DMS153 treated with DMSO at 0.1 percent for 48 hours (cell line): ENCODE results near the gene TRERF1.
A peak's percentile ranks its signal among the peaks of the same experiment; 100 is the strongest.
"Not testable (repeated sequence)": the region's sequence is repeated elsewhere in the genome, so short reads cannot be mapped to it uniquely, and the experiment has no call there.

ENCODE experiments used
- DNase-seq: peaks from one replicate; lab custom pipeline; 2025; ENCODE audit not compliant: unreplicated experiment; lab: John Stamatoyannopoulos, UW

TRERF1 gene

GRCh38 chr6:42229506-42230119 is 222.1 kb downstream of the TRERF1 start:
- DNase-seq: no peak

DNA sequence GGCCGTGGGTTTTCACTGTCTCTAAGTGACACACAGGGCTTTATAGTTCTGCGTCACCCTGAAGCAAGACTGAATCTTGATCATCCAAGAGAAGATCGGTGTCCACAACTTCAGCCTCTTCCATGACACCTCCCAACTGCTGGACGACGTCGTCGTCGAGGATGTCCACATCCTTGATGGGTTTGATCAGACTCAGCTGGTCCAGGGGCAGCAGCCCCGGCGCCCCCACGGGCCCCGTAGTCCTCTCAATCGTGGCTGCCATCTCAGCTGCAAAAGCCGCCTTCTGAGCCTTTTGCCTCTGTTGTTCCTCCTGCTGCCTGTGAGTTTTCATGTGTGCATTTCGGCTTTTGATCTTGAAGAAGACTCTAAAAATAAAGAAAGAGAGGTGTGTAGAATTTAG is 223.4 kb downstream of the TRERF1 start:
- no peak for DNase-seq

- DNase-seq: no peak
These were observed 224.4 kb downstream of the TRERF1 start for GRCh38 chr6:42227173-42227850.

DNA sequence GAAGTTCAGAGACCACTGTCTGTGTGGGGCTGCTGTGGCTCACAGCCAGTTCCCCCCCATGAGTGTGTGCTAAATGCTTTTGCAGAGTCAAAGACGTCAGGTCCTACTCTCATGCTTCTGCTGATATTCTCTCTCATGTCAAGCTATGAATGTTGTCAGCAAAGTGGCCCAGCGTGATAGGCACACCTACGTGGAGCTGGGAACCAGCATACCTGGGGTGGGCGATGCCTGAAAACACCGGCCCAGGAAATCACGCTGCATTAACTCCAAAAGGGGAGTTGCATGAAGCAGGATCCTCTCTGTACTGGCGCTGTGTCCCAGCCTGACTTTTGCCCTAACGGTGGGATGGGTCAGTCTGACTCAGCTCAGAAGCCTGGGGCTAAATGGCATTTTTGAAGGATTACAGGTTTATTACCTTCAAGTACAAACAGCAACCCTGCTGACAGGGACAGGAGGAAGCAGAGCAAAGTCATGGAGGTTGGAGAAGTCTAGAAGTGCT is 225.0 kb downstream of the TRERF1 start:
- no peak for DNase-seq

DNA sequence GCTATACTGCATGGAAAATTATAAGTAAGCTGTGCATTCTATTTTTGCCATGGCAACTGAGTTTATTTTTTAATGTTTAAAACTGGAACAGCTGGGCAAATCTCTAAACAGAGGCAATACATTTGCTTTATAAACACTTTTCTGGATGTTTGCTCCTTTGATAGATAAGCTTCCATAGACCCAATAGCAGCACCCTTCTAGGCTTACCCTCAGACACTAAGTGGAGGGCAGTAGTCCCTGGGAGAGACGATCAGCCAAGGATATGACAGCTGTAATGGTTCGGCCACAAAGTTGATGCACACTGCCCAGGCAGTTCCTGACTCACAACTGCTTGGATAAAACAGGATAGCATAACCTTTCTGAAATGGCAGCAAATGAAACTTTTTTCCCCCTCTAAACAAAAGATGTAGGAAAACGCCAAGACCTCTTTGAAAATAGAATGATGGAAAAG is 225.5 kb downstream of the TRERF1 start:
- no peak for DNase-seq

- DNase-seq: no peak
These were observed 226.3 kb downstream of the TRERF1 start for GRCh38 chr6:42225419-42225818.

DNA sequence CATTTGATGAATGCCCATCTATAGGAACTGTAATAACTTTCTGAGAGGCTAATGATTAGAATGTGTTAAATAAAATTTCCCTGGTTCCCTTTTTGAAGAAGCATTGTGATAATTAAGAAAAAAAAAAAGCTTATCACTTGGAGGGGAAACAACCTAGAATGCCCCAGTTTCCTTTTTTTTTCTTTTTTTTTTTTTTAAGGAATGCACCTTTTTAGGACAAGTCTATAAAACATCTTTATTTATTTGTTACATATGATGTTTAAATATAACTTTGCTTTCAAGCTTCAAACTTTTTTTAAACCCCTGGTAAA is 226.7 kb downstream of the TRERF1 start:
- DNase-seq: no peak

DNA sequence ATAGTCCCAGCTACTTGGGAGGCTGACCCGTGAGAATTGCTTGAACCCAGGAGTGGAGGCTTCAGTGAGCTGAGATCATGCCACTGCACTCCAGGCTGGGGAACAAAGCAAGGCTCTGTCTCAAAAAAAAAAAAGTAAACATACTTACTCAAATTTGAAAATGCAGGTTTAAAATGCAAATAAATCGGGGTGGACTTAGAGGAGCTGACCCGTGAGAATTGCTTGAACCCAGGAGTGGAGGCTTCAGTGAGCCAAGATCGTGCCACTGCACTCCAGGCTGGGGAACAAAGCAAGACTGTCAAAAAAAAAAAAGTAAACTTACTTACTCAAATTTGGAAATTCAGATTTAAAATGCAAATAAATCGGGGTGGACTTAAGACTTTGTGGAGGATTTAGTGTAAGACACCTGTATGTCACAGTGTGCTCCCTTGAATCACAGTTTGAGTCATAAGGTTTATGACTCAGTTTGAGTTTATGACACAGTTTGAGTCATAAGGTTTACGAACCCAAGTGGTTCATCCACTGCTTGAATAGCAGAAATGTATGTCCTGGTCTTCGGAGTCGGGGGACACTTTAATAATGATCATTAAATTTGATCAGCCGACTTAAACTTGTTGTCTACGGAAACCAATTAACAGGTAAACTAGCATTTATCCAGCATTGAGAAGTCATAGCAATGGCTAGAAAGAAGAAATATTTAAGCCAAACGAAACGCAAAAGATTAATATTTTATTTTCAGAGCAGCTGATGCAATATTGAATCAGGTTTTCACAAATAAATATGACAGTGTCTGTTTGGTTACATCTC is 227.3 kb downstream of the TRERF1 start:
- DNase-seq: no peak

DNA sequence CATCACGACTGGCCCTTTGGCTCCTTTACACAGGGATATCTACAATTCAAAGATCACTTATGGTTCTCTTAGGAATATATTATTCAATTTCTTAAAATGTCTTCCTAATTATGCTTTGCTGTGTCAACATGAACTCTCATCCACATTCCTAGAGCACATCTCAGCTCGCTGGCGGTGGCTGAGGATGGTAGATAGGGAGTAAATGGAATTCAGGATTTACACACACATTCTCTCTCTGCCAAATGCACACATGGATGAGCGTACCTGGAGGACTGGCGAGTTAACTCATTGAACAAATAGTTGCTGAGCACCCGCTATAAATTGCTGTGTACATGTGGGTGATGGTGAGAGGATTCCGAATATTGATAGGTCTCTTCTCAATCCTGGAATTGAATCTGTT is 229.3 kb downstream of the TRERF1 start:
- no peak for DNase-seq

- DNase-seq: no peak
These were observed 230.2 kb downstream of the TRERF1 start for GRCh38 chr6:42221546-42221945.

DNA sequence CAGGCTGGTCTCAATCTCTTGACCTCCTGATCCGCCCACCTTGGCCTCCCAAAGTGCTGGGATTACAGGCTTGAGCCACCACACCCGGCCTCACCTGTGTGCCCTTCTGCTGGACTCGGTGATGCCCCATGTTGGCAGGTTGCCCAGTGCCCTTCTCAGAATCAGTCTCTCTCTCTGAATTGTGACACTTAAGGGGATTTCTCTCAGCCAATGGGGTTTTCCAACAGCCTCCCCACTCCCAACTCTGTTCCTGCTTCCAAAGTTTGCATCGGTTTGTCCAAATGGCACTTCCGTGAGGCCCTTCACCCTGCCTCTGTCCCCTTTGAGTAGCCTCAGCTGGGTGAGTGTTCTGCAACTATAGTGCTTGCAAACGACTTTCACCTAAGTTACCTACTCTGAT is 230.9 kb downstream of the TRERF1 start:
- DNase-seq: no peak

DNA sequence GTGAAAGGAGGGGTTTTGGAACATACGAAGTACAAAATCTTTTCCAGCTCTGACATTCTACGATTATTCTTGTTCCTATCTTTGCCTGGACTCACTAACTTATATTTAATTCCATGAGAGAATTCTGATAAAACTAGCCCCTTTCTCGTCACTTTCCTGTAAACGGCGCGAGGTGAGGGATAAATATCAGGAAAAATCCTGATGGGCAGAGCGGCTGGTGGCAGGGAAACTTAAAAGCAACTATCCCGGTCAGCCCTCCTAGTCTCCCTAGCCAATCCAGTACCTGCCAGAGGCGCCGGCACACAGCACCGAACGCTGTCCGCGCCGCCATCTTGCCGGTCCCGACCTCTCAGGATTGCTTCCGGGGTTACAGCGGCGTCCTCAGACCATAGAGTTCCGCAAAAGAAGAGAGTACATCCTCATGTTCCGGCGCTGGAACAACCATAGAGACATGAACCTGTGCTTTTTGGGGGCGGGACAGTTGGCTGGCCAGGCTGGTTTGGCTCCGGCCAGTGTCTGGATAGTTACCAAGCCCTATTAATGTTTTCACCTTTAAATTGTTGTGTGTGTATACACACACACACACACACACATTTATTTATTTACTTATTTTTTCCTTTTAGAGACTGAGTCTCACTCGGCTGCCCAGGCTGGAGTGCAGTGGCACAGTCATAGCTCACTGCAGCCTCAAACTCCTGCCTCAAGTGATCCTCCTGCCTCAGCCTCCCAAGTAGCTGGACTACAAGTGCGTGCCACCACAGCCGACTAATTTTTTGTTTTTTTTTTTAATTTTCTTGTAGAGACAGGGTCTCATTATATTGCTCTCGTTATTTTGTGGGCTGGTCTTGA is 234.0 kb downstream of the TRERF1 start, which contains the start of gene MRPS10:
Gene MRPS10, minus strand, starts transcription at position 343 of the 849 bp plus-strand sequence. Its CDS starts 12 bp downstream, at position 331.
- peak; percentile 95 for DNase-seq

DNA sequence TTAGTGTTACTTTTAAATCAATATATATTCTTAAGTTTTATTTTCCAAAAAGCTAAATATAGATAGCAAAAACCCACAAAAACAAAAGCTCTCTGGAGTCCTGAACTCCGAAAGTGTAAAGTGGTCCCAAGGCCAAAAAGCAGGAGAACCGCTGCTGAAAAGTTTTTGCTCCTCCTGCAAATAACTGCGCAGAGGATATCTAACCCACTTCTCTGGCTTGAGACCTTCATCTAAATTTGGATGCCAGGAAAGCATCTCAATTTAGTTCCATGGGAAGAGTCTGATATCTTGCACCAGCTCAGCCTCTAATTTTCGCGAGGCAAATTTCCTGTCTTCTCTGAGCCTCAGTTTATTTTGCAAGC is 234.6 kb downstream of the TRERF1 start:
- DNase-seq: no peak

- DNase-seq: not testable (repeated sequence)
These were observed 235.2 kb downstream of the TRERF1 start for GRCh38 chr6:42216495-42216894.

- DNase-seq: no peak
These were observed 239.3 kb downstream of the TRERF1 start for GRCh38 chr6:42212442-42212841.

DNA sequence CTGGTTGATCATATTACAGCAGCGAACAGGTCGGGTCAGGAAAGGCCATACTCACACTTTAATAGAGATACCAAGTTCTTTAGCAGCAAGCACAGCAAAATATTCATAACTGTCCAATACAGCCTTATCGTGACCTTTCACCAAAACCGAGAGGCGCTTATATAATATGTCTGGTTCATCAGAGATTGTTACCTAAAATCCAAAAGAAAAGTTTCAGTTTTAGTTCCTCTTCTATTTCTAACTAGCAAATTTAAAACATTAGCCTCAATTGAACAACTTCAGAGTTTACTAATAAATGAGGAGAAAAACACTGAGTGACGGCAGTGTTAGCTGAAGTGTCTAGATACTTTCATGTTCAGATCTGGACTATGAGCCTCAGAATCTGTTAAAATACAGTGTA is 240.0 kb downstream of the TRERF1 start:
- no peak for DNase-seq

DNA sequence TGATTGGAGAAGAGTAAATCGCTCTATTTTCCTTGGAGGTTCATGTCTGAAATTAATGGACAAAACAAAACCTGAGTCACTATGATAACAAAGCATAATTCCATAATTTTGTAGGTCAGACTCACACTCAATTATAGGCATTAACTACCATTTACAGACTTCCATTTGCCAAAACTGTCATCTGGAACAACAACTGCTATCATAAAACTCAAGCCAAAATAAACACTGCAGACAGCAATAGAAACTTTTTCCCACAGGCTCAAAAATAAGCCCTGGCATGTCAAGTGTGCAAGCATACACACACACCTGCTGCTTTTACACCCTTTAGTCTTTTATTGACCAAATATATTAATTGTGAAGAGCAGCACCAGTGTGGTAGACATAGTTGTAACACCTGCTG is 241.2 kb downstream of the TRERF1 start:
- peak; percentile 75 for DNase-seq

DNA sequence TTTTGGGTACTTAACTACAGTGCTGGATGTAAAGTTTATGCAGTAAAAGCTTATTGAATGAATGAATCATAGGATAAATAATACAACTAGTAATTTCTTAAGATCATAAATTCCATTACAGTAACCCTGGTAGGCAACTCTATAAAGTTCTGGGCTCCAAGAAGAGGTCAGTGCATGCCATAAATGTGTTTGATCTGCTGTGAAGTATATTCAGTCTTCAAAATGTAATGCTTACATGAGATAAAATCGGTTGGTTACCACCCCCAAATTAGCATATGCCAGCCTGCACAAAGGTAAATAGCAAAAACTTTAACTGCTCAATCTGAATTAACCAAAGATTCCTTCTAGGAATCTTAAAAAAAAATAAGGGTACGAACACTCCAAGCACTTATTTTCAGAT is 244.2 kb downstream of the TRERF1 start:
- DNase-seq: not testable (repeated sequence)

- DNase-seq: no peak
These were observed 246.9 kb downstream of the TRERF1 start for GRCh38 chr6:42204768-42205282.

GRCh38 chr6:42203183-42203582 is 248.5 kb downstream of the TRERF1 start:
- DNase-seq: no peak
